Fibroblast of villous mesenchyme (primary cell): ENCODE results near the gene PARD3. TPM values are rescaled to one million over a fixed set of nuclear protein-coding genes. Genes with fewer than 3 reads are reported as not detected.
A peak's percentile ranks its signal among the peaks of the same experiment; 100 is the strongest.

Source experiments
- DNase-seq: peaks from one replicate; pipeline ENCODE4 v3.0.0-alpha.2; 2010; ENCODE audit warnings: low read depth
- H3K4me3 ChIP-seq: 2 replicates; pipeline ENCODE4 v1.5.1; 2011; ENCODE audit warnings: low read depth, mild to moderate bottlenecking, low read length
- total RNA-seq: library from RNA; depleted of rRNA; stranded (reverse); fragments of >200 nt; gene quantifications from 2 replicates; pipeline ENCODE4 v1.2.3, GENCODE V29; 2012
- TF ChIP-seq, protein P1 (sequence below): IDR thresholded peaks from 2 replicates; pipeline ENCODE4 v1.5.1; 2012; ENCODE audit warnings: low read depth, mild to moderate bottlenecking, low read length; ENCODE audit not compliant: insufficient read depth

The PARD3 gene
- total RNA-seq, 1 donor = 44.0 TPM

DNA sequence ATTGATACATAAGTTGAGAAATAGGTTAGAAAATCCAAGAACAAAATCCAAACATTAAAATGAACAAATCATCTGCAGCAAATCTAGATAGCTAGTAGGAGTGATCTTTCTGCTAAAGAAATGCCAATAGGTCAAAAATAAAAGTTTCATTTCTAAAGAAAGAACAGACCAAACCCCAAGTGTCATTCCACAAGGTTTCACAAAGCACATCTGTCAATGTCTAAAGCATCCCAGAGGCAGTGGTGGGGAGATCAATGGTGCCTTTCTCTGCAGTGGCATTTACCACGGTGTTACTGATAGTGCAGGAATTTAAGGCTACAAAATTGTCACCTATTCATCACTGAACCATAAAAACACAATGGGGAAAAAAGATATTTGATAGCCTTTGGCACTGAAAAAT, 147.9 kb downstream of the PARD3 start:
- DNase-seq = no peak
- TF ChIP-seq, protein P1, sequence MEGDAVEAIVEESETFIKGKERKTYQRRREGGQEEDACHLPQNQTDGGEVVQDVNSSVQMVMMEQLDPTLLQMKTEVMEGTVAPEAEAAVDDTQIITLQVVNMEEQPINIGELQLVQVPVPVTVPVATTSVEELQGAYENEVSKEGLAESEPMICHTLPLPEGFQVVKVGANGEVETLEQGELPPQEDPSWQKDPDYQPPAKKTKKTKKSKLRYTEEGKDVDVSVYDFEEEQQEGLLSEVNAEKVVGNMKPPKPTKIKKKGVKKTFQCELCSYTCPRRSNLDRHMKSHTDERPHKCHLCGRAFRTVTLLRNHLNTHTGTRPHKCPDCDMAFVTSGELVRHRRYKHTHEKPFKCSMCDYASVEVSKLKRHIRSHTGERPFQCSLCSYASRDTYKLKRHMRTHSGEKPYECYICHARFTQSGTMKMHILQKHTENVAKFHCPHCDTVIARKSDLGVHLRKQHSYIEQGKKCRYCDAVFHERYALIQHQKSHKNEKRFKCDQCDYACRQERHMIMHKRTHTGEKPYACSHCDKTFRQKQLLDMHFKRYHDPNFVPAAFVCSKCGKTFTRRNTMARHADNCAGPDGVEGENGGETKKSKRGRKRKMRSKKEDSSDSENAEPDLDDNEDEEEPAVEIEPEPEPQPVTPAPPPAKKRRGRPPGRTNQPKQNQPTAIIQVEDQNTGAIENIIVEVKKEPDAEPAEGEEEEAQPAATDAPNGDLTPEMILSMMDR = no peak
- H3K4me3 ChIP-seq = no peak overlapping the region

DNA sequence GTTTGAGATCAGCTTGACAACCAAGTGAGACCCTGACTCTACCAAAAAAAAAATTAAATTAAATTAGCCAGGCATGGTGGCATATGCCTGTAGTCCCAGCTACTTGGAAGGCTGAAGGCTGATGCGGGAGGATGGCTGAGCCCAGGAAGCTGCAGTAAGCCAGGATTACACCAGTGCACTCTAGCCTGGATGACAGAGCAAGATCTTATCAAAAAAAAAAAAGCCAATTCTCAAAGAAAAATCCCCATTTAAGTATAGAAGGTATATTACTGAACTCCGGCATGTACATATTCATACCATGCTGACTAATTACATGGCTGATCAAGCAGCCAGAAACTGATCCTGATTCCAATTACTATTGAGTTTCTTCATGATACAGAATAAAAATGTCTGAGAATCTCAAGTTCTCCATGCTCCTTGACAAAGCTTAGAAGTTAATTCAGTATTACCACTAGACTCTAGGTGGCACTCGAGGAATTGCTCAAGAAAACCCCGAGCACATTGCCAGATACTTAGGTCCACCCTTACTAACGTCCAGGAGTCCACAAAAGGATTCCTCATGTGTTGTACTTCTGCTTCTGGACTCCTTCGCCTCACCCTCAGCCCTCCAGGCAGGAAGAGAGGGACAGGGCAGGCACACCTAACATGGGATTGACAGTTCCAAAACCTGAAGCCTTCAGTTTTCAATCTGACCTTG, 148.9 kb downstream of the PARD3 start:
- TF ChIP-seq, protein P1 = peak; percentile 64
- DNase-seq = peak; percentile 94
- no peak overlapping the region for H3K4me3 ChIP-seq

DNA sequence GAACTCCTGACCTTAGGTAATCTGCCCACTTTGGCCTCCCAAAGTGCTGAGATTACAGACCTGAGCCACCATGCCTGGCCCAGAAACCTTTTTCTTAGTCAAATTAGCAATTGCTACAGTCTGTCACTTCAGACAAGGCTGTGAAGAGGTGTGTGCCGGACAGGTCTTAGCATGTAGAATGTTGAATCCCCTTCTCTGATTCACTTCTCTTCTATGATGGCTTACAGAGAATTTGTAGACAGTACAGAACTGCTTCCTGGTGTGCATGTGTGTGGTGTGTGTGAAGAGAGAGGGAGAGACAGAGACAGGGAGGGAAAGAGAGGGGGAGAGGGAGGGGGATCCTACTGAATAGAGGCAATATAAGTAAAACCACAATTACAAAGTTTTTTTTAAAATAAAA, 150.4 kb downstream of the PARD3 start:
- H3K4me3 ChIP-seq = no peak overlapping the region
- DNase-seq = no peak
- TF ChIP-seq, protein P1 = no peak

DNA sequence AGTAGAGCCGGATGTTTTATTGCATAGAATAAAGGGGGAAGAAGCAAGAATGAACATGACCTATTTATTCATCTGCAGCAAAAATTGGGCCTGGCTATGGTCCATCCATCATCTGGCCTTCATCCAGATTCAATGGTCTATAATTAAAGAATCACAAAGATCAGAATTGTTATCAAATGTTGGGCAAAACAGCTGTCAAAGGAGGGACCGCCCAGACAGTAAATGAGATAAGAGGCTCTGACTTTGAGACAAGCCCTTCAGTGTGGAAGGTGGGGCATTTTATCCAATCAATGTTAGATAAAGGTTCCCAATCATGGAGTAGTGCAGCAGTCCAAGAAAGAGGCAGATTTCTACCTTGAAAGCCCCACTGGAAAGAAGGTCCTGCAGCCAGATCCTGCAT, 153.5 kb downstream of the PARD3 start:
- TF ChIP-seq, protein P1 = no peak
- H3K4me3 ChIP-seq = no peak overlapping the region
- no peak for DNase-seq

DNA sequence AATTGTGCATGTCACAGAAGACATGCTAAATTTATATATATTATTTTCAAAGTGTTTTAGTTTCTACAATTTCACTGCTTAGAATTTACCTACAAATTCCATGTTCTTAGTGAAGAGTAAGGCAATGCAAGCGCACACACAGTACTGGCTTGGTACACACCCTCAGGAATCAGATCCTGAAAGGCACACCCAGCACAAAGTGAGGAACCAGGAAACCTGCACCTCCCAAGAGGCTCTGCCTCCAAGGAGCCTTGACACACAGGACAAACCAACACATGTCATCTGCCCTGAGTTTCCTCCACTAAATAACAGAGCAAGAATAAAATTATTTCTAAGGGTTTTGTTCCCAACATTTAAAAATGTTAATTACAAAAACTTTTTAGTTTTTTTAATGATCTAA, 156.2 kb downstream of the PARD3 start:
- TF ChIP-seq, protein P1 = no peak
- H3K4me3 ChIP-seq = no peak overlapping the region
- DNase-seq = no peak

DNA sequence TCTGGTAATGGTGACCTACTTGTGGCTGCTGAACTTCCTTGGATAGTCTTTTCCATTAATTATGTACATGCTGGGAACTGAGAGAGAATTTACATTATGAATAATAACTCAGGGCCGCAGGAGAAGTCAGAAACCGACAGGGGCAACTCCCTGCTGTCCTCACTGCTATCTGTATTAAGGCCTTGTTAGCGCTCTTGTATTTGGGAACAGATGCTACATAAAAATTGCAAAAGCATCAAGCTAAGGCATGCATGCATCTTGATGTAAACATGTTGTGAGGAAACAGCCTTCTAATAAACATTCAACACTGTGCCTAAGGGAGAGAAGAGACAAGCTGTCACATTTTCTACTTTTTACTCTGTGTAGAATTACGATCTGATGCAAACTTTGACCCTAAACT, 158.4 kb downstream of the PARD3 start:
- TF ChIP-seq, protein P1 = no peak
- no peak overlapping the region for H3K4me3 ChIP-seq
- peak; percentile 58 for DNase-seq
